ENCODE measurements around the gene WDR5.

Gene WDR5

DNA sequence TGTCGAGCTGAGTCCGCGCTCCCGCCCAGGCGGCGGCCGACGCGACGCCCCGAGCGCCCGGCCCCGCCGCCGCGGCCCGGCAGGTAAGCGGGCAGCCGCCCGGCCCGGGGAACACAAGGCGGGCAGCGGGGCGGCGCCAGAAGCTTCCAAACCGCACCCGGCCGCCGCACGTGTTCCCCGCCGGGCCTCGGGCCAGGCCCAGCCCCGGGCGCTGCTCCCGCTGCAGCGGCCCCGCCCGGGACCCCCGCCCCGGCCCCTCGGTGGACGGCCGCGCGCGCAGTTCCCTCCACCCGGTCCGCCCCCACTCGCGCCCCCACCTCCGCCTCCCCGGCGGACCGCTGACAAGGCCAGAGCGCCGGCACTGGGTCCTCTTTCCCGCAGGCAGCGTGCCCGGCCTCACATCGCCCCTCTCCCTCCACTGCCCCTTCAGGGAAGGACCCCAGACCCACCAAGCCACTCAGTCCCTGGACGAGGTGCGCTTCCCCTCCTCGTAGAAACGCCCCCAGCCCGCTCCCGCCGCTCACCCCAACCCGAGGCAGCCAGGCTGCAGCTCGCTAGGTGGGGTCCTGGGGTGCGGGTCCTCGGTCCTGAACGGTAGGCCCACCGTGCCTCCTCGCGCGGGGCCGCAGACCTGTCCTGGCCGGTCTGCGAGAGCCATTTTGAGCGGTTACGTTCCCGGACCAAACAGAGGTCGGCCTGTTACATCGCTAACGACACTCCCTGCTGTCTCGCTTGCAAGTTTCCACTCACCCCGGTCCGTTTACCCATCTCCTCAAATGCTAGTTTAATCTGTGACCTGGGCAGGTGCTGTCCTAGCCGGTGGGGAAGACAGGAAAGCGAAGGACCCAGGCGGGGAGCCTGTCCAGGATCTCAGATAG, 475 bp downstream of the WDR5 start:
- peak overlapping the region; percentile 90 to 96 for H3K4me3 ChIP-seq (ENCODE audit: low read depth in 1 of 2, low read length in 2 of 2)
- no peaks in the 10 kb centered on the region for H3K27me3 ChIP-seq (ENCODE audit: control insufficient read depth in 1 of 2, insufficient read depth in 2 of 2, low read length in 2 of 2)
- peaks cover 39% of the 10 kb centered on the region for H3K4me1 ChIP-seq (ENCODE audit: insufficient read depth, low read length)
- H3K9me3 ChIP-seq (ENCODE audit: low read length), result no peaks in the 10 kb centered on the region
- peak overlapping the region; percentile 68 for H3K9ac ChIP-seq (ENCODE audit: low read length)
- H3K36me3 ChIP-seq (ENCODE audit: insufficient read depth, low read length), result peaks cover 12% of the 10 kb centered on the region
- H3K27ac ChIP-seq (ENCODE audit: low read depth, low read length), result peak overlapping the region; percentile 80

DNA sequence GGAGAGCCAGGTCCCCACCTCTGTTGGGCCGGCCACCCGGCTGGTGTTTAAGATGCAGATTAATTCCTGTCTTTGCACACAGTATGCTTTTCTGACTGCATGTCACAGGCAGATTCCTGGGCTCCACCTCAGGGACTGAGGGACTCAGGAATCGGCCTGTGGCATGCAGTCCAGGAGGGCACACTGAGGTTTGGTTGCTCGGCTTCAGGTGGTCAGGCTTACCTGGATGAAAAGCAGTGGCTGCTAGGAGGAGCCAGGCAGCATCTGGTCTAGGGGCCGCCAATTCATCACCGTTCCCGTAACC, 1.1 kb downstream of the WDR5 start:
- no peaks in the 10 kb centered on the region for H3K27me3 ChIP-seq (ENCODE audit: control insufficient read depth in 1 of 2, insufficient read depth in 2 of 2, low read length in 2 of 2)
- peaks cover 12% of the 10 kb centered on the region for H3K36me3 ChIP-seq (ENCODE audit: insufficient read depth, low read length)
- H3K9ac ChIP-seq (ENCODE audit: low read length), result peak overlapping the region; percentile 68
- H3K27ac ChIP-seq (ENCODE audit: low read depth, low read length), result peak overlapping the region; percentile 80
- peaks cover 39% of the 10 kb centered on the region for H3K4me1 ChIP-seq (ENCODE audit: insufficient read depth, low read length)
- no peaks in the 10 kb centered on the region for H3K9me3 ChIP-seq (ENCODE audit: low read length)
- peak overlapping the region; percentile 90 to 96 for H3K4me3 ChIP-seq (ENCODE audit: low read depth in 1 of 2, low read length in 2 of 2)

DNA sequence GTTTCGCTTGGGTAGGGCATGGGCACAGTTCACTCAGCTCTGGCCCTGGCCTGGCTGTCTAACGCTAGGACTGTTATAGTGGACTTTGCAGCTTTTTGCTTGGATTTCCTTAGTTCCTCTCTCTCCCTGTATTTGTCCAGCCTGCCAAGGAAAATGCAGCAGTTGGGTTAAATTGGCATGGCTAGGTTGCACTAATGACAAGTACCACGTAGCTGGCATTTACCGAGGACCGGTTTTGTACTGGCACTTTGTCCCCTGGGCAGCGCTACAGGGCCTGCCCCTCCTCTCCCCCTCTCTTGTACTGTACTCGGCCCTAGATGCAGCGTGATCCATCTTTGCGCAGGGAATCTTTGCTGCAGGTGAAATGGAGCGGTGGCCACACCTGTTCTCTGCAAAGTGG, 2.4 kb downstream of the WDR5 start:
- Histone ChIP-seq H3K27me3 (ENCODE audit: control insufficient read depth in 1 of 2, insufficient read depth in 2 of 2, low read length in 2 of 2) (no peaks in the 10 kb centered on the region), H3K9ac (ENCODE audit: low read length) (no peak overlapping the region), H3K4me1 (ENCODE audit: insufficient read depth, low read length) (peaks cover 39% of the 10 kb centered on the region), H3K27ac (ENCODE audit: low read depth, low read length) (no peak overlapping the region), H3K9me3 (ENCODE audit: low read length) (no peaks in the 10 kb centered on the region), H3K4me3 (ENCODE audit: low read depth in 1 of 2, low read length in 2 of 2) (no peak overlapping the region), H3K36me3 (ENCODE audit: insufficient read depth, low read length) (peaks cover 20% of the 10 kb centered on the region)

DNA sequence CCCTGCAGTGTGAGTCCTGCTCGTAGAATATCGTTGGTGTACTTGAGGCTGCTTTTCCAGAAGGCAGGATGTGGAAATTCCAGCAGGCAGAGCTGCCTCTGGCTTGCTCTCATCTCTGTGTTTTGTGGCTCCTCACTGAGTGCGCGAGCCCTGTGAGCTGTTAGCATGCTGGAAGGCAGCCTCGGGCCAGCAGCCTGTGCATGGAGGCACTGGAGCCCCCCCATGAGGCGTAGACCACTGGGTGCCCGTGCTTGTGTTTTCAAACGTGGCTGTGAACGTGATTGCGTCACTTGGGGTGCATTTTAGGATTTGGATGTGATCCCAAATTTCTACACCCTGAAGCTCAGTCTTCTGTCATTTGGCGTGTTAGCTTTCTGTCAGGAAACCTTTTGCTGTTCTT, 3.2 kb downstream of the WDR5 start:
- Histone ChIP-seq H3K4me3 (ENCODE audit: low read depth in 1 of 2, low read length in 2 of 2) (no peak overlapping the region), H3K9me3 (ENCODE audit: low read length) (no peaks in the 10 kb centered on the region), H3K36me3 (ENCODE audit: insufficient read depth, low read length) (peaks cover 25% of the 10 kb centered on the region), H3K27me3 (ENCODE audit: control insufficient read depth in 1 of 2, insufficient read depth in 2 of 2, low read length in 2 of 2) (no peaks in the 10 kb centered on the region), H3K27ac (ENCODE audit: low read depth, low read length) (no peak overlapping the region), H3K4me1 (ENCODE audit: insufficient read depth, low read length) (peaks cover 39% of the 10 kb centered on the region), H3K9ac (ENCODE audit: low read length) (no peak overlapping the region)

DNA sequence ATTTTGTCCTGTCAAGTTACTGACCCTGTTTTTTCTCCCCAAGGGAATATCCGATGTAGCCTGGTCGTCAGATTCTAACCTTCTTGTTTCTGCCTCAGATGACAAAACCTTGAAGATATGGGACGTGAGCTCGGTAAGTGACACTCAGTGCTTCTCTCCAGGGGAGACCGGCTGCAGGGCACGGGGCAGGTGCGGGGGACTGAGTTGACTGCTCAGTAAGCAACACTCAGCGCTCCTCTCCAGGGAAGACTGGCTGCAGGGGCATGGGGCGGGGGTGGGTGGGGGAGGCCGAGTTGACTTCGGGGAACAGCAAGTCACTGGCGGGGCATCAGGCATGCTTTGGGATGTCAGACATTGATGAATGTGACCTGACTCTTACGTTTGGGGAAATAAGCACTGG, 6.0 kb downstream of the WDR5 start:
- H3K9ac ChIP-seq (ENCODE audit: low read length), result no peak overlapping the region
- H3K4me3 ChIP-seq (ENCODE audit: low read depth in 1 of 2, low read length in 2 of 2), result no peak overlapping the region
- peaks cover 28% of the 10 kb centered on the region for H3K4me1 ChIP-seq (ENCODE audit: insufficient read depth, low read length)
- no peak overlapping the region for H3K27ac ChIP-seq (ENCODE audit: low read depth, low read length)
- H3K9me3 ChIP-seq (ENCODE audit: low read length), result no peaks in the 10 kb centered on the region
- H3K36me3 ChIP-seq (ENCODE audit: insufficient read depth, low read length), result peaks cover 45% of the 10 kb centered on the region
- H3K27me3 ChIP-seq (ENCODE audit: control insufficient read depth in 1 of 2, insufficient read depth in 2 of 2, low read length in 2 of 2), result no peaks in the 10 kb centered on the region

DNA sequence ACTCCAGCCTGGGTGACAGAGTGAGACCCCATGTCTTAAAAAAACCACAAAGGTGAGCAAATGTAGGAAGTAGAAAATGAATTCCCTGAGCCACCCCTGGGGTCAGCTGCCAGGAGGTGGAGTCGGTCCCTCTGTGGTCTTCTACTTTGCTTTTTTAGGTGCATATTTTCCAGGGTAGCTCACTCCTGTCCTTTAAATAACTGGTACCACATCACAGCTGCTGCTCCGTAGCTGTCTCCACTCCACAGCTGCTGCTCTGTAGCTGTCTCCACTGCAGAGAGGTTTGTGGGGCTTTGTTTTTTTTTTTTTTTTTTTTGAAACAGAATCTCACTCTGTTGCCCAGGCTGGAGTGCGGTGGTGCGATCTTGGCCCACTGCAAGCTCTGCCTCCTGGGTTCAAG, 8.9 kb downstream of the WDR5 start:
- Histone ChIP-seq H3K9ac (ENCODE audit: low read length) (no peak overlapping the region), H3K36me3 (ENCODE audit: insufficient read depth, low read length) (peaks cover 71% of the 10 kb centered on the region)

DNA sequence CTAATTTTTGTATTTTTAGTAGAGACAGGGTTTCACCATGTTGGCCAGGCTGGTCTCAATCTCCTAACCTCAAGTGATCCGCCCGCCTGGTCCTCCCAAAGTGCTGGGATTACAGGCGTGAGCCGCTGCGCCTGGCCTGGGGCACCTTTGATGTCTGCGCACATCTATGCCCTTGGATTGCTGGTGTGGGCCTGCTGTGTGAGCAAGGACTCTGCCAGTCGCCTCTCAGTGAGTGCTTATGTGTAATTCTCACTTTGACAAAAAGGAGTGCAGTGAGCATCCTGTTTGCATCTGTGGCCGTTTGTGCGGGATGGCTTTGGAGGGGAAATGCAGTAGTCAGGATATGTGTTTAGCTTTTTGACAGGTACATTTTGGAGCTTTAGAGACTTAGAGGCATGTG, 9.4 kb downstream of the WDR5 start:
- H3K4me1 ChIP-seq (ENCODE audit: insufficient read depth, low read length), result no peaks in the 10 kb centered on the region
- H3K36me3 ChIP-seq (ENCODE audit: insufficient read depth, low read length), result peaks cover 68% of the 10 kb centered on the region
- H3K4me3 ChIP-seq (ENCODE audit: low read depth in 1 of 2, low read length in 2 of 2), result no peak overlapping the region
- no peaks in the 10 kb centered on the region for H3K9me3 ChIP-seq (ENCODE audit: low read length)
- no peak overlapping the region for H3K27ac ChIP-seq (ENCODE audit: low read depth, low read length)
- no peak overlapping the region for H3K9ac ChIP-seq (ENCODE audit: low read length)
- no peaks in the 10 kb centered on the region for H3K27me3 ChIP-seq (ENCODE audit: control insufficient read depth in 1 of 2, insufficient read depth in 2 of 2, low read length in 2 of 2)

More for the DNA sequence above, 8.9 kb downstream of the WDR5 start:
- Histone ChIP-seq H3K27ac (ENCODE audit: low read depth, low read length) (no peak overlapping the region), H3K4me1 (ENCODE audit: insufficient read depth, low read length) (no peaks in the 10 kb centered on the region), H3K27me3 (ENCODE audit: control insufficient read depth in 1 of 2, insufficient read depth in 2 of 2, low read length in 2 of 2) (no peaks in the 10 kb centered on the region), H3K9me3 (ENCODE audit: low read length) (no peaks in the 10 kb centered on the region), H3K4me3 (ENCODE audit: low read depth in 1 of 2, low read length in 2 of 2) (no peak overlapping the region)

DNA sequence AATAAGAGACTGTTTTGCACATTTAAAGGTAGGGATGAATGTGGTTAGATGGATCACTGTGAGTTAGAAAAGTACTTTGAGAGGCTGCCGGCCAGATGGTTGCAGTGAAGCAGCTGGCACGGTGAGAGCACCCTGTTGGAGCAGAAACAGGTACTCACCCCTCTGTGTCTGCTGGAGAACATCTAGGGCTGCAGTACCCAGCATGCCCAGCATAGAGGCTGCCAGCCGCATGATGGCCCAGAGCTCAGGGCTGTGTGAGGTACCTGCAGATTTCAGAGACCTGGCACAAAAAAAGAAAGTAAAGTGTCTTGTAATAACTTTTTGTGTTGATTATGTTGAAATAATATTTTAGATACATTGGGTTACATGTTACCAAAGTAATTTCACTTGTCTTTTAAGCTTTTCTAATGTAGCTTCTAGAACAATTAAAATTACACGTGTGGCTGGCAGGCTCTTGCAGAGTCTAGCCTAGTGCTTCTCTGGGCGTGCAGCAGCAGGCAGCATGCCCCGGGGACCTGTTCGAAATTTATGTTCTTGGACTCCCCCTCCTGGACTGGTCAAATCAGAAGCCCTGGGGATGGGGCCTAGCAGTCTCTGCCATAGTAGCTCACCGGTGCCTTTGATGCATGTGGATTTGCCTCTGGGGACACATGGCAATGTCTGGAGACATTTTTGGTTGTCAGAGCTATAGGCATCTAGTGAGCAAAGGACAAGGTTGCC, 11.1 kb downstream of the WDR5 start:
- Histone ChIP-seq H3K4me3 (ENCODE audit: low read depth in 1 of 2, low read length in 2 of 2) (no peak overlapping the region), H3K4me1 (ENCODE audit: insufficient read depth, low read length) (no peaks in the 10 kb centered on the region), H3K27me3 (ENCODE audit: control insufficient read depth in 1 of 2, insufficient read depth in 2 of 2, low read length in 2 of 2) (no peaks in the 10 kb centered on the region), H3K27ac (ENCODE audit: low read depth, low read length) (no peak overlapping the region), H3K9ac (ENCODE audit: low read length) (no peak overlapping the region), H3K9me3 (ENCODE audit: low read length) (no peaks in the 10 kb centered on the region), H3K36me3 (ENCODE audit: insufficient read depth, low read length) (peaks cover 71% of the 10 kb centered on the region)

DNA sequence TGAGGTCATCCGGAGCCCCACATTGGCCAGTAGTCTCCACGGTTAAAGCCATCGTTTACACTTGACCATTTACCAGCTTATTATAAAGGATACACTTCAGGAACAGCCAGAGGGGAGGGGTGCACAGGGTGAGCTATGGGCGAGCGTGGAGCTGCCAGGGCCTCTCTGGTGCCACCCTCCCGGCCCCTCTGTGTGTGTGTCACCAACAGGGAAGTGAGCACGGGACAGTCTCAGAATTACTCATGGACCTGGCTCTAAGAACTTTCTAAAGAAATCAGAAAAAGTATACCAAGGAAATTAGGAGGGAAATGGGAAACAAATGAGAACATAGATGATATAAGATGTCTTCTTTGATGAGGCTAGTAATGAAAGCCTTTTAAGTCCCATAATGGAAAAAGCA, 13.5 kb downstream of the WDR5 start:
- H3K27ac ChIP-seq (ENCODE audit: low read depth, low read length), result no peak overlapping the region
- H3K9me3 ChIP-seq (ENCODE audit: low read length), result no peaks in the 10 kb centered on the region
- peaks cover 74% of the 10 kb centered on the region for H3K36me3 ChIP-seq (ENCODE audit: insufficient read depth, low read length)
- no peak overlapping the region for H3K4me3 ChIP-seq (ENCODE audit: low read depth in 1 of 2, low read length in 2 of 2)
- no peaks in the 10 kb centered on the region for H3K4me1 ChIP-seq (ENCODE audit: insufficient read depth, low read length)
- no peaks in the 10 kb centered on the region for H3K27me3 ChIP-seq (ENCODE audit: control insufficient read depth in 1 of 2, insufficient read depth in 2 of 2, low read length in 2 of 2)
- no peak overlapping the region for H3K9ac ChIP-seq (ENCODE audit: low read length)

DNA sequence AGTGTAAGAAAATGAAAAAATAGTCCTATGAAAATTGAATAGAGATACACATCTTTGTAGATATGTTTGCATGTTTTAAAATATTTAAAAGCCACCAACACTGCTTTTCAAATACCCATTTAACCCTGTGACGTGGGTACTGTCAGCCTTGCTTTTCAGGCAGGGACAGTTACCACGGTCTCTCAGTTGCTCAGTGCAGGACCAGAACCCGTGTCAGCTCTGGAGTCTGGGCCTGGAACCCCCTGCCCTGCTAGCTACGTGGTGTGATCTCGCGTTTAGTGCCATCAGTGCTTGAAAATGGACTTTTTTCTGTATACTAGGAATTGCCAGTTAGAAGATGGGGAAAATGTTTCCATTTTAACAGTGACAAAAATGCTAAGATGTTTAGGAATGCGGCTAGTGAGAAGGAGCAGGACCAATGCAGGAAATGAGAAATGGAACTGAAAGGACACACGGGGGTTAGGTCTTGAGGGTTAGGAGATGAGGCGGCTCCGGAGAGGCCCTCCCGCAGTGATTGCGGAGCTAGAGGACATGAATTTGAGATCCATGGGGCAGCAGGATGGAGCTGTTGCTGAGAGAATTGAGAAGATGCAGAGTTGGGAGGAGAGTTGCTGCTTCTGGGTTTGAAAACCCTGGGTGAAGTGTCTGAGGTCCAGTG, 14.8 kb downstream of the WDR5 start:
- no peaks in the 10 kb centered on the region for H3K27me3 ChIP-seq (ENCODE audit: control insufficient read depth in 1 of 2, insufficient read depth in 2 of 2, low read length in 2 of 2)
- peaks cover 76% of the 10 kb centered on the region for H3K36me3 ChIP-seq (ENCODE audit: insufficient read depth, low read length)
- no peak overlapping the region for H3K9ac ChIP-seq (ENCODE audit: low read length)
- H3K27ac ChIP-seq (ENCODE audit: low read depth, low read length), result no peak overlapping the region
- H3K9me3 ChIP-seq (ENCODE audit: low read length), result no peaks in the 10 kb centered on the region
- H3K4me3 ChIP-seq (ENCODE audit: low read depth in 1 of 2, low read length in 2 of 2), result no peak overlapping the region
- no peaks in the 10 kb centered on the region for H3K4me1 ChIP-seq (ENCODE audit: insufficient read depth, low read length)

DNA sequence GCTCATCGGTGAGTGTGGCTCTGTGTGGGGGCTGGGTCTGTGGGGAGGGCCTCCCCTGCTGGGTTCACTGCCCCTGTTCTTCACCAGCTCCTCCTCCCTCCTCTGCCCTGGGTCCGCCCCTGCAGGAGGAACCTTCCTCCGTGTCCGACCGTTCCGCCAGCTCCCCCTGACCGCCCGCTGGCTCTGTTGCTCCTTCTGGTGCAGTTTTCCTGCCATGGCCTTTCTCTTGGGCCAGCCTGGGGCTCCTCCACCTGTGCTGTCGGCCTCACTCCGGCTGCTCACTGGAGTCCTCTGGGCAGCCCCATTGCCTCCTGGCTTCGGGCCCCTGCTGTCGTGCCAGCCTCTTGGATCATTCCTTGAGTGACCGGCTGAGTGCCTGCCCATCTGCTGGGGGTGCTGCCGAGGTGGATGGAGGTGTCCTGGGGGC, 16.2 kb downstream of the WDR5 start:
- Histone ChIP-seq H3K9ac (ENCODE audit: low read length) (no peak overlapping the region), H3K27ac (ENCODE audit: low read depth, low read length) (no peak overlapping the region), H3K27me3 (ENCODE audit: control insufficient read depth in 1 of 2, insufficient read depth in 2 of 2, low read length in 2 of 2) (no peaks in the 10 kb centered on the region), H3K4me1 (ENCODE audit: insufficient read depth, low read length) (no peaks in the 10 kb centered on the region), H3K9me3 (ENCODE audit: low read length) (no peaks in the 10 kb centered on the region), H3K36me3 (ENCODE audit: insufficient read depth, low read length) (peaks cover 82% of the 10 kb centered on the region), H3K4me3 (ENCODE audit: low read depth in 1 of 2, low read length in 2 of 2) (no peak overlapping the region)
